ENCODE results near the gene XPNPEP3. TPM values are rescaled to one million over a fixed set of nuclear protein-coding genes. Genes with fewer than 3 reads are reported as not detected.

XPNPEP3 gene
- total and polyA plus RNA-seq, 7 donors, result 3.3 to 16.3 (median 10.3) TPM

GRCh38 chr22:40932396-40932795 is 75.4 kb downstream of the XPNPEP3 start:
- Histone ChIP-seq H3K27me3 (ENCODE audit: insufficient read depth in 3 of 3, low read length in 2 of 3) (no peaks in the 10 kb centered on the region), H3K36me3 (ENCODE audit: insufficient read depth in 1 of 2, low read depth in 1 of 2) (peaks cover 0 to 46% of the 10 kb centered on the region in 2 donors), H3K9me3 (no peaks in the 10 kb centered on the region), H3K4me1 (no peaks in the 10 kb centered on the region), H3K4me3 (no peak overlapping the region), H3K27ac (no peak overlapping the region)
- intact Hi-C loops (cut with DNase I), result no loop called here
- 91 to 96% (median 95%) methylated on average over 2 of the region's 2 CpGs for WGBS, 3 donors
- TF ChIP-seq CTCF (IDR thresholded peaks at IDR 0.05), result no peak
- ATAC-seq, result no peak
- DNase-seq, result no peak

- Histone ChIP-seq H3K27ac (no peak overlapping the region), H3K27me3 (ENCODE audit: insufficient read depth in 3 of 3, low read length in 2 of 3) (no peaks in the 10 kb centered on the region), H3K9me3 (no peaks in the 10 kb centered on the region), H3K36me3 (ENCODE audit: insufficient read depth in 1 of 2, low read depth in 1 of 2) (peaks cover 0 to 6% of the 10 kb centered on the region in 2 donors), H3K4me3 (no peak overlapping the region), H3K4me1 (no peaks in the 10 kb centered on the region)
- DNase-seq, result no peak
- 87 to 89% (median 89%) methylated on average over 2 of the region's 2 CpGs for WGBS, 3 donors
- TF ChIP-seq CTCF (IDR thresholded peaks at IDR 0.05), result no peak
- no peak for ATAC-seq
- intact Hi-C loops (cut with DNase I), result no loop called here
Measured at GRCh38 chr22:40939202-40939601, 82.3 kb downstream of the XPNPEP3 start.

GRCh38 chr22:40950962-40951794 is 94.2 kb downstream of the XPNPEP3 start, which contains the start of gene RBX1:
TSS of gene RBX1 (plus strand) at chr22:40951378. CDS start at chr22:40951399, 21 bp downstream.
- peak; percentile 97 to 99 for DNase-seq
- TF ChIP-seq CTCF (IDR thresholded peaks at IDR 0.05), result no peak
- peak within 1 kb of the TSS; percentile 98 for H3K27ac ChIP-seq
- peak within 1 kb of the TSS; percentile 95 for H3K4me3 ChIP-seq
- 0 to 1% (median 0%) methylated on average over 62 to 86 of the region's 86 CpGs for WGBS, 3 donors
- H3K36me3 ChIP-seq (ENCODE audit: insufficient read depth in 1 of 2, low read depth in 1 of 2), result peaks cover 3 to 30% of the 10 kb centered on the region in 2 donors
- intact Hi-C loops (cut with DNase I), result loop anchor here (1.0 to 5.0 kb wide), 3 partner anchors 71 to 140 kb away; no protein-coding TSS in a partner anchor
- no peaks in the 10 kb centered on the region for H3K9me3 ChIP-seq
- no peaks in the 10 kb centered on the region for H3K27me3 ChIP-seq (ENCODE audit: insufficient read depth in 3 of 3, low read length in 2 of 3)
- peak; percentile 95 to 96 (median 95) for ATAC-seq
- peaks cover 19% of the 10 kb centered on the region for H3K4me1 ChIP-seq

- no peak for TF ChIP-seq CTCF (IDR thresholded peaks at IDR 0.05)
- intact Hi-C loops (cut with DNase I), result loop anchor here (1.0 to 5.0 kb wide), 3 partner anchors 70 to 139 kb away; no protein-coding TSS in a partner anchor
- Histone ChIP-seq H3K27ac (peak overlapping the region; percentile 98), H3K36me3 (ENCODE audit: insufficient read depth in 1 of 2, low read depth in 1 of 2) (peaks cover 3 to 38% of the 10 kb centered on the region in 2 donors), H3K4me1 (peaks cover 19% of the 10 kb centered on the region), H3K27me3 (ENCODE audit: insufficient read depth in 3 of 3, low read length in 2 of 3) (no peaks in the 10 kb centered on the region), H3K9me3 (no peaks in the 10 kb centered on the region), H3K4me3 (peak overlapping the region; percentile 95)
- ATAC-seq, result no peak
- no peak for DNase-seq
- 4 to 5% (median 4%) methylated on average over 17 to 21 of the region's 21 CpGs for WGBS, 3 donors
Measured at GRCh38 chr22:40951795-40952605, 95.1 kb downstream of the XPNPEP3 start.
